HG02943 (cell line): ENCODE measurements around the gene KPNA6.
A peak's percentile ranks its signal among the peaks of the same experiment; 100 is the strongest.
"Not testable (repeated sequence)": the region's sequence is repeated elsewhere in the genome, so short reads cannot be mapped to it uniquely, and the experiment has no call there.

Experiments used
- ATAC-seq: cut with Tn5 transposase; IDR thresholded peaks from one replicate; pipeline ENCODE4 v1.9.1; 2021; ENCODE audit warnings: mild to moderate bottlenecking, low read depth, moderate library complexity; ENCODE audit not compliant: unreplicated experiment

Gene KPNA6

DNA sequence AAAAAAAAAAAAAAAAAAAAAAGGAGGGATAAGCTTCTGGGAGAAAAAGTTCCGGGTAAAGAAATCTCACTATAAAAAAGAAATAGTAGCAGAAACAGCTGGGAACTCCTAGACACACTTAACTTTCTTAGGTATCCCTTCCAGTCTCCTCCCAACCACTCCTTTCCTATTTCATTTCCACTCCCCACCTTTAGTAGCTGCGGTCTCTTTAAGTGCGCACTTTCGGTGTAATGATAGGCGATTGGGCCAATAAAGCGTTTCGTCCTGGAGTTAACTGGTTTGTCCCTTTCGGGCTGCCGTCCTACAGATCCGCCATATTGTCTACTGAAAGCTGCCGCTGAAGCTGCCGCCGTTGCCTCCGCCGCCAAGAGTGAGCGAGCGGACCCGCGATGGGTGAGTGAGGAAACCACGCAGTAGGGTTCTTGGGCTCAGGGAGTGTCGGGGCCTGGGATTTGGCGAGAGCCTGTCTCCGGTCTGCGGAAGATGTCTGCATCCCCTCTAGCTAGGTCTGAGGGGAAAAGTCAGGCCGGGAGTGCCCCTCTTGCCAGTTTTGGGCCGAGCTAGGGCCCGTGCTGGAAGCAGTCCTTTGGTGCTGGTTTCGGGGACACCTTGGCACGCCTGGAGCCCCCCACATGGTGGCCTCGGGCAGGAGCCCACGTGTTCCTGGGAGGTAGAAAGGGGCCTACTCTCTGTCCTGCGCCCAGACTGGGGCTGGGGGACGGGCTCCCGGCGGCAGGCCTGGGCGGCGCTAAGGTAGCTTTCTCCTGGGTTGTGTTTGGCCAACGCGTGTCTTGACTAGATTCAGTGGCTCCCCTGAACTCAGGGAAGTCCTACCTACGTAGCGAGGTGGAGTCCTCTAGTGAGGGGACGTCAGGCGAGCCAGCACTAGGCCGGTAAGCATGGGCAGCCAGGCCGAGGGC lies at the start of gene KPNA6:
Gene KPNA6 (plus strand): TSS at position 315 of the 920 bp plus-strand sequence. CDS start 75 bp downstream, at position 390.
- ATAC-seq, result peak; percentile 72

DNA sequence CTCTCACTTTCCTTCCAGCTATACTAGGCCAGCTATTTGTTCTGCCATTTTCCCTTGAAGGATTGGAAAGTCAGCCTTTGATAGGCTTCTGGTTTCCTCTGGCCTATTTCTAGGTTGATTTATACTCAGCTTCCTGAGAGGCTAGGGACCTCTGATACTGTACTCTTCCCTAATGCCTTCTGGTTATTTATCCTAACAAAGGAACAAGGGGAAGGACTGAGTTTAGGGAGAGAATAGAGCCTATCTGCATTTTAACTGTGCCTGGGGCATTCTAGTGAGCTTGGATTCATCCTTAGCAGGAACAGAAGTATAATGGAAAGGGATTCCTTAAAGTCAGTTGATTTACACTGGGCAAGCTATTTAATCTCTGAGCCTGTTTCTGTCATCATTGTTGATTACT lies 46.9 kb upstream of the KPNA6 start:
- no peak for ATAC-seq

DNA sequence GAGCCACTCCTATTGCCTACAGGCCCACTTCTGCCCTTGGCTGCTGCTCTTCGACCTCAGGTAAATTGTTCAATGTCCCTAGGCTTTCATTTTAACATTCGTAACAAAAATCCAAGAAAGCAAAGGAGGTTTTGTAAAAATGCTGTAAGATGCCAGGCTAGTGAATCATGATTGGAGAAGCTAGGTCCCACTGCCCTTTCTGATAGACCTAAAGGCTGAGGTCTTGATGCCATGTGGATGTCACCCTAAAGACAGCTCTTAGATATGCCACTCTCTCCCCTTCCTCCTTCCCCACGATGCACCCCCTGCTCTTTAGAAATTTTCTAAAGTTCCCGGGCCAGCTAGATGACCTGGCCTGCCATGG lies 45.0 kb upstream of the KPNA6 start:
- no peak for ATAC-seq

DNA sequence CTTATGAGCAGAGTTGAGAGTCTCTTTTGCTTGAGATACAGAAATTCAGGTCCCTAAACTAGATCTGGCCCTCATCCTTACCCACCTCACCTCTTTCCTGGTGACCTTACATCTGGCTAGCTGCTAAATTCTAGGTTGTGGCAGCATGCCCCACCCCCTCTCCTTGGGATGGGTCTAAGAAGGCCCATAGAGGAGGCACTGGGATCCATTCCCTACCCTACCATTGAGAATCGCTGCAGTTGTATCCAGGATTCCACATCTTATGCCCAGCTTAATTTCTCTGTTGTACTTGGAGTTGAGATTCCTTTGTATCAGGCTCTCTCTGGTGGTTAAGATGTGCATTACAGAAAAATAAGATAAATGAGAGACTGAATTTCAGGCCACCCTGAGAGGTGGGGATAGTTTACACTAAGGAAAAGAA lies 44.6 kb upstream of the KPNA6 start:
- no peak for ATAC-seq

DNA sequence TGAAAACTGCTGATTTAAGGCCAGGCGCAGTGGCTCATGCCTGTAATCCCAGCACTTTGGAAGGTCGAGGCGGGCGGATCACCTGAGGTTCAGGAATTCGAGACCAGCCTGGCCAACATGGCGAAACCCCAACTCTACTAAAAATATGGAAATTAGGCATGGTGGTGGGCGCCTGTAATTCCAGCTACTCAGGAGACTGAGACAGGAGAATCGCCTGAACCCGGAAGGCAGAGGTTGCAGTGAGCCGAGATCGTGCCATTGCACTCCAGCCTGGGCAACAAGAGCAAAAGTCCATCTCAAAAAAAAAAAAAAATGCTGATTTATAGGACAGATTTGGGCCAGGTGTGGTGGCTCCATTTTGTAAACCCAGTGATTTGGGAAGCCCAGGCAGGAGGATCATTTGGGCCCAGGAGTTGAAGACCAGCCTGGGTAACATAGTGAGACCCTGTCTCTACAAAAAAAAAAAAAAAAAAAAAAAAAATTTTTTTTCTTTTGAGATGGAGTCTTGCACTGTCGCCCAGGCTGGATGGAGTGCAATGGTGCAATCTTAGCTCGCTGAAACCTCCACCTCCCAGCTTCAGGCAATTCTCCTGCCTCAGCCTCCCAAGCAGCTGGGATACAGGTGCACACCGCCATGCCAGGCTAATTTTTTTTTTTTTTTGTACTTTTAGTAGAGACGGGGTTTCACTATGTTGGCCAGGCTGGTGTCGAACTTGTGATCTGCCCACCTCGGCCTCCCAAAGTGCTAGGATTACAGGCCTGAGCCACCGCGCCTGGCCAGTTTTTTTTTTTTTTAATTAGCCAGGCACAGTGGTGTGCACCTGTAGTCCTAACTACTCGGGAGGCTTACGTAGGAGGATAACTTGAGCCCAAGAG lies 42.0 kb upstream of the KPNA6 start:
- ATAC-seq, result not testable (repeated sequence)

DNA sequence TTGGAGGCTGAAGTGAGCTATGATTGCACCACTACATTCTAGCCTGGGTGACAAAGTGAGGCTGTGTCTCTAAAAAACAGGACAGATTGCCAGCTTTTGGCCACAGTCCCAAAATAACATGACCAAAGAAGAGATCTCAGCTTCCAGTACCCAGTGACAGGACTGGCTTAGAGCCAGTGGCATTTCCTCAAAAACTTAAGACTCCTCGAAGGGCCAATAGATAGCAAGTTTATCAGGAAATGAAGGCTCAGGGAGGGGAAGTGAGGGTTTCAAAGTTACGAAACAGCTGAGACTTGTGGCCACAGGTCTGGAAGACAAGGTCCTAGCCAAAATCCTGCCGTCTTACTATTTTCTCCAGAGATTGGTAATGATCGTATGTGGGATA lies 41.4 kb upstream of the KPNA6 start:
- ATAC-seq, result no peak

DNA sequence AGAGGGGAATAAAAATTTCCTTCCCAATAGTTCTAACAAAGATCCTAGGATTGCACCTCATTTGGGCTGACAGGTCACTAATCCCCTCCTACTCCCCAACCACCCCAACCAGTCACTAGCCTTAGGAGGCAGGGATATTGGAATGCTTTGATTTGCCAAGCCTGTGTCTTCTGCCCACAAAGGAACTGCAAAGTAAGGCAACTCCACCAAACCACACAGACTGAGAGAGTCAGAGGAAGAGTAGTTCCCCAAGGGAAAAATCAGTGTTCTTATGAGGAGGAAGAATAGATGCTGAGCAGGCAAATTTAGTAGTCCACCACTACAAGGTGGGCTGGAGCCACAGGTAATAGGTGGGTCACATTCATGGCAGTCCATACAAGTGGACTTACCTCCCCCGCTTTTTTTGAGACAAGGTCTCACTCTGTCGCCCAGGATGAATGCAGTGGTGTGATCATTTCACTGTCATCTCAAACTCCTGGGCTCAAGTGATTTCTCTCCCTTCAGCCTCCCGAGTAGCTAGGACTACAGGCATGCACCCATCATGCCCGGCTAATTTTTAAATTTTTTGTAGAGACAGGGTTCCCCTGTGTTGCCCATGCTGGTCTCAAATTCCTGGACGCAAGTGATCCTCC lies 38.8 kb upstream of the KPNA6 start:
- ATAC-seq, result no peak

DNA sequence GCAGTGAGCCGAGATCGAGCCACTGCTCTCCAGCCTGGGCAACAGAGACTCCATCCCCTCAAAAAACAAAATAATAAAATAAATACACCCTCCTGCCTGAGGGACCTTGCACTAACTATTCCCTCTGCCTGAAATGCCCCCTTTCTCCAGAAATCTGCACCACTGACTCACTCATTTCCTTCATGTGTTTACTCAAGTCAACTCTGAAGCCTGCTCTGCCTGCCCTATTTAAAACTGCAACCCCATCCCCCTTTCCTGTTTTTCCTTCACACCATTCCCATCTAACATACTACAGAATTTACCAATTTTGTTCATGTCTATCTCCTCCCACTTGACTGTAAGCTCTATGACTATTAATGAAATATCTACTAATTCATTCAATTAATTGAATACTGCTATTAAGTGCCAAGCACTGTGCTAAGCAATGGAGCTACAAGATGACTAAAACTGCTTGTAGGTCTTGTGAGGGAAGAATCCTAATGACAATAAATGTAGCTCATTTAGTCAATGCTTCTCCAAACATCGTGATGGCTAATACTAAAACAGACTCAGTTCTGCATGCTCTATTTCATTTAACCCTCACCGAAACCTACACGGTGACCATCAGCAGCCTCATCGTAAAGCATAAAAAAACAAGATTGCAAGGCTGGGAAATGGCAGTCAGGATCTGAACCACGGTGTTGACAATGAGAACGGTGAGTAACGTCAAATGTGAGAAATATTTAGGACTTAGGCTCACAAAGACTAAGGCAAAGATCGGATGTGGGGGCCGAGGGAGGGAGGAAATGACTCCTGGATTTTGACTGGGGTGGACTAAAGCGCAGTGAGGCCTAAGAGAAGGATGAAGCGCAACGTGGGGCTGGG lies 35.9 kb upstream of the KPNA6 start:
- ATAC-seq, result no peak

DNA sequence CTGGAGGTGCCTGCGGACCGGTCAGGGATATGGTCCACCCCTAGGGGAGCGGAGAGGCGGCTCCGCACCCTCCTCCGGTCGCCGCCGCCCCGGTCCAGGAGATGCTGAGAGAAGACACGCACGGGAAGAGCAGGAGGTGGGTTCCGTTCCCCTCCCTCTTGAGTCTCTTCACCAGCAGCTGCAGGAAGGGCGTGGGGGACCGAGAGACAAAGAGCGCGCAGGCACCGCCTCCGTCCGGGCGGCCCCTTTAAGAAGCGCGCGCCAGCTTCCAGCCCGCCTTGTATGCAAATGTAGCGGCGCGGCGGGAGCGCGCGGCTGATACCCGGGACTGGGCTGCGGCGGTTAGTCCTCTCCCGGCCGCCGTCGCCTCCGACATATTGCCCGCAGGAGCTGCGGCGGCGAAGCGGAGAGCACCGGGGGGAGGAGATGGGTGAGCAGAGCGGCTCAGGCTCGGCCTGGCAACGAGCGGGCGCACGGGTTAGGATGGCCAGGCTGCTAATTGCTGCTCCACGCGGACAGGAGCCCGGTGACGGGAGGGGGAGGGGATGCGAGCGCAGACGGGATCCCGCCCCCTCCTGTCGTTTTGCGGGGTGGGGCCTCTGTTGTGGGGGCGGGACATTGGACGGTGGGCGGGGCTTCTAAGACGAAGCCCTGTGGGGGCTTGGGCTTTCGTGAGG lies 35.1 kb upstream of the KPNA6 start, which contains the start of gene TMEM39B:
Gene TMEM39B (plus strand): TSS at position 318 of the 677 bp plus-strand sequence. CDS start 109 bp downstream, at position 427.
- peak; percentile 82 for ATAC-seq

DNA sequence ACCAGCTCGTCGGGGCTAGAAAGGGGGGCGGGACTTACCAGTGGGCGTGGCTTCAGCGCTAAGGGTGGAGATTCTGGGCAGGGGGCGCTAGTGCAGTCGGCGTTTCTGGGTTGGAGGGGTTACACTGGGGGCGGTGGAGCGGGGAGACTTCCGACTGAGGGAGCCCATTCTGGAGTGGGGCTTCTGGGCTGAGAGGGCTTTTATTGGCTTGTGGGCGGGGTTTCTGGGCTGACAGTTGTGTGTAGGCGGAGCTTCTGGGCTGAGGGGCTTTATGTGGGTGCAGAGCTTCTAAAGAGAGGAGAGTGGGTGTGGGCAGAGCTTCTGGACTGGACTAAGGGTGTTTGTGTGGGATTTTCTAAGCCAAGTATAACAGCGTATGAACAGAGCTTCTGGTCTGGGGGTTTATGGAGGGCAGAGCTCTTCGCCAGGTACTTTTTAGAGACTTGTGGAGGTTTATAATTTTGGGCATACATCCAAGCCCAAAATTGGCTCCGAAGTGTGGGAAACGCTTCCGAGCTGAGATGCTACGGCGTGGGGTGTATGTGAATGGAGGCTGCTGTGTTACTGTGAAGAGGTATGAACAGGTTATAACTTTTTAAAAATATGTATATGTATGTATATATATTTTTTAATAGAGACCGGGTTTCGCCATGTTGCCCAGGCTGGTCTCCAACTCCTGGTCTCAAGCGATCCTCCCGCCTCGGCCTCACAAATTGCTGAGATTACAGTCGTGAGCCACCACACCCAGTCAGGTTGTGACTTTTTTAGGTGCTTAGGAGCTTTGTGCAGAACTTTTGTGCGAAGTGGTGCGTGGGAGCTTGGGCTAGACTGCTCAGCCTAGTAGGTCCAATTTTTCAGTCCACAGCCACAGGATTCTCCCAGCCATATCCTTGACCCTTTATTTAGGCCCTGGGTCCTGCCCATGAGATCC lies 34.3 kb upstream of the KPNA6 start:
- ATAC-seq, result peak; percentile 19

DNA sequence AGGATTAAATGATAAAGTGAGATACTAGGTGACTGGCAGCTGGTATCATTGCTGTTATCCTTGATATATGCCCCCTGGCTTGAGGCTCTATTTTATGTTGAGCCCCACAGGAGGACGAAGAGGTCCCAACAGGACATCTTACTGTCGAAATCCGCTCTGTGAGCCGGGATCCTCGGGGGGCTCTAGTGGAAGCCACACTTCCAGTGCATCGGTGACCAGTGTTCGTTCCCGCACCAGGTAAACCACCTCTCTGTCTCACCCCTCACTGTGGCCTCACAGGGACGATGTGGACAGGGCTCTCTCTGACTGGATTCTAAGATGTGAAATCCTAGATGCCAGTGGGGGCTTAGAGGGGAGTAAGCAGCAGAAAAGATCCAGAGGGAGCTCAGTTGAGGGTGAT lies 33.0 kb upstream of the KPNA6 start:
- no peak for ATAC-seq

DNA sequence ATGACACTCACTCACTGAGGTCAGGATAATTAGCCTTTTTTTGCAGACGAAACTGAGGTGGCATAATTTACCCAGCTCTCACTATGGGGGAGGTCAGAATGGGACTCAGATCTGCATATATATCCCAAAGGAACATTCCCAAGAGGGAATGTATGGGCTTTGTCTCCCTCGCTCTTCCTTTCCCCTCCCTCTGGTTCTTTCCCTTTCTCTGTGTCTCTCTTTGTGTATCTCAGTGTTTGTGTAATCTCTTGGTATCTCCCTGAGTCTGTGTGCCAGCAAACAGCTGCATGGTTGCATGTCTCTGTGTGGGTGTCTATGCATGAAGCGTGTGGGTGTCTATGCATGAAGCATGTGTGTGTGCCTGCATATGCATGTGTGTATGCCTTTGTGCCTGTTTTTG lies 30.4 kb upstream of the KPNA6 start:
- ATAC-seq, result no peak

DNA sequence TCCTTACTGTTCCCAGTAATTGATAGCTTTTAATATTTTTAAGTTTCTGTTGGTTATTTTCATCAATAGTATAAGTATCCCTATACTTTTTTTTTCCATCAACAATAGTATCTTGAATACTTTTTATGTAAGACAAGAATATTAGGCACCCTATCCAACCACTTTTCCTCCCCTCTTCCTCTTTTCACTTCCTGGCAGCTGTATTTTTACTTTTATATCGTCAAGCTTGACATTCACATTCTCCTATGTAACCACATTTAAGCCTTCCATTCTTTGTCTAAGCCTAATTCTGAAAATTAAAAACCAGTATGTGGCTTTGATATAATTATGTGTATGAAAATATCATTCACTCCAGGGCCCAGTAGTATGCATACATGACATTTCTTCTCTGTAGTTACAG lies 25.8 kb upstream of the KPNA6 start:
- ATAC-seq, result no peak

DNA sequence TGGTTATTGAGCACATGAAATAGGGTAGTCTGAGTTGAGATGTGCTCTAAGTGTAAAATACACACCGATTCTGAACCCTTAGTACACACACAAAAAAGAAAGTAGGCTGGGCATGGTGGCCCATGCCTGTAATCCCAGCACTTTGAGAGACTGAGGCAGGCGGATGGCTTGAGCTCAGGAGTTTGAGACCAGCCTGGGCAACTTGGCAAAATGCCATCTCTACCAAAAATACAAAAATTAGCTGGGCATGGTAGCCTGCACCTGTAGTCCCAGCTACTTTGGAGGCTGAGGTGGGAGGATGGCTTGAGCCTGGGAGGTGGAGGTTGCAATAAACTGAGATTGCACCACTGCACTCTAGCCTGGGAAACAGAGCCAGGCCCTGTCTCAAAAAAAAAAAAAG lies 21.5 kb upstream of the KPNA6 start:
- not testable (repeated sequence) for ATAC-seq

DNA sequence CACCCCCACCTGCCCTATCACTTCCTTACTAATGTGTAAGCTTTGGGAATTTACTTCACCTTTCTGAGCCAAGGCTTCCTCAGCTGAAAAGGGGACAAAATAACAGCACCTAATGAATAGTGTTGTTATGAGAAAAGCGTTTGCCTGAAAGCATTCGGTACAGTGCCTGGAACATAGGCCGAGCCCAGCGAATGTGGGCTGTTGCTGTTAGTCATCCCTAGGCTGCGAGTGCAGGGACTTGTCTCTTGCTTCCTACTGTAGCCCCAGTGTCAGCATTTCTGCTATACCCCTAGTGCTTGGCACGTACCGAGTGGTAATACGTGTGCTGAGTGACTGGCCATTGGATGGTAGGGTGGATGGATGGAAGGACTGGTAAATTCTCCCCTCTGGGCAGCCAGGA lies 16.7 kb upstream of the KPNA6 start:
- ATAC-seq, result no peak

DNA sequence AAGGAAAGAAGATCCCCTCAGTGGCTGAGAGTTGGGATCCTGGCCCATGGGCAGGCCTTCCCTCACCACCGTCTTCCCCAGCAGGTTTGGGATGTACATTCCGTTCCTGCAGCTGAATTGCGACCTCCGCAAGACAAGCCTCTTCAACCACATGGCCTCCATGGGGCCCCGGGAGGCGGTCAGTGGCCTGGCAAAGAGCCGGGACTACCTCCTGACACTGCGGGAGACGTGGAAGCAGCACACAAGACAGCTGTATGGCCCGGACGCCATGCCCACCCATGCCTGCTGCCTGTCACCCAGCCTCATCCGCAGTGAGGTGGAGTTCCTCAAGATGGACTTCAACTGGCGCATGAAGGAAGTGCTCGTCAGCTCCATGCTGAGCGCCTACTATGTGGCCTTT lies 16.3 kb upstream of the KPNA6 start:
- no peak for ATAC-seq

DNA sequence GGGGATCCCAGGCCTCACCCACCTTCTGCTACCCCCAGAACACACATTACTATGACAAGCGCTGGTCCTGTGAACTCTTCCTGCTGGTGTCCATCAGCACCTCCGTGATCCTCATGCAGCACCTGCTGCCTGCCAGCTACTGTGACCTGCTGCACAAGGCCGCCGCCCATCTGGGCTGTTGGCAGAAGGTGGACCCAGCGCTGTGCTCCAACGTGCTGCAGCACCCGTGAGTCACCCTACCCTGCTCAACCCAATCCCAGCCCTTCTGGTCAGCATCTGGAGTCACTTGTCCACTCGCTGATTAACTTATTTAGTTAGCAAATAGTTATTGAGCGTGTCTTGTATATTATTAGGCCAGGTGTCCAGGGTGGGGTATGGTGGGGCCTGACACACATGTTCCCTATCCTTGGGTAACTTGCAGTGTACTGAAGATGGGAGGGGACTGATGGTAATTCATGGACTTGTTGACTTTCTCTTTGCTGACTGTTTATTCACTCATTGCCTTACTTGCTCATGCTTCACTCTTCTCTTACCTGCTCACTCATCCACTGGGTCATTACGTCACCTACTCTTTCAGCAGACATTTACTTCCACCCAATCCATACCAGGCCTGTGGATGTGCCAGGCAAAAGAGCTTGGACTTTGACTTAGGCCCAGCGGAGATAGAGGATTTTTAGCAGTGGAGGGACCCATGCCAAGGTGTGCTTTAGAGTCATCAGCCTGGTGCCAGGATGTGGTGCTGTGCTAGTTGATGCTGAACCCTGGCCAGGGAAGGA lies 12.9 kb upstream of the KPNA6 start:
- ATAC-seq, result no peak

DNA sequence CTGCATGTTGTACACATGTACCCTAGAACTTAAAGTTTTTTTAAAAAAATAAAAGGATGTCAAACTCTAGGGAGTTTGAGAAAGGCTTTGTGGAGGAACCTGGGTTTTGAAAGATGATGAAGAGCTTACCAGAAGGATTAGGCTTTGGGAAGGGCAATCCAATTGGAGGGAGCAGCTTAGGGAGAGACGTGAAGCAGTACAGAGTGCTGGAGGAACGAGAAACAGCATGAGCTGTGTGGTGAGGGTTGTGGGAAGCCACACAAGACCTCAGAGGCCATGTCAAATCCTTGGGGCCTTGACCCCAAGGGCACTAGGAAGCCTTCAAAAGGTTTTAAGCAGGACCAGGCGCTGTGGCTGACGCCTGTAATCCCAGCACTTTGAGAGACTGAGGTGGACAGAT lies 8.4 kb upstream of the KPNA6 start:
- ATAC-seq, result no peak
